Measurements from ENCODE around the gene SULT1C3. TPM values are rescaled to one million over a fixed set of nuclear protein-coding genes. Genes with fewer than 3 reads are reported as not detected.

Gene SULT1C3
- polyA plus RNA-seq, 1 experiment = not detected

DNA sequence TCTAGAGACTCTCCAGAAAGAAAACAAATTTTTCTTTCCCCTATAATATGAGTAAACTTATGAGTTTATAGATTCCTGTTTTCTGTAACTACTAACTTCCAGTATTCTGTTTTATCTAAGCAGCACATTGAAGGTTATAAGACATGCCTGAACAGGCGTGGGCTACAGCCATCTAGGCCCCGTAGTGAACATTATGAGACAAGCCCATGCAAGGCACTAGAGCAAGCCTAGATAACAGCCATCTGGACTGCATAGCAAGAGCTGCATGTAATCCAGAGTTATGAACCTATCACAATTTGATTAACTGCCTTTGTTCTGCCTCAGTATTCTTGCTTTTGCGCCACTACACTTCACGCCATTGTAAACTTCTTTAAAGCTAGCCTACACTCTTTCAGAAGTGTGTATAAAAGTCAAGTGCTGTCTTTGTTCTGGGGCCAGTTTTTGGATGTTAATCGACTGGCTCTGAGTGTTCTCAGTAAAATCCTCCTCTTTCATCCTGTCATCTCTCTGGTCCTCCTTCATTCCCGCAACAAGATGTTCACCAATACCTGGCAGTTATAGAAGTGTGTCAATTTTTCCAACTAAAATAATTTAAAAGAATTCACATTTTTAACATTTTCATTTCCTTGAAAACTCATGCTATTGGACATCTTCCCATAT, 3.0 kb upstream of the SULT1C3 start:
- Histone ChIP-seq H3K4me3 (ENCODE audit: low read depth, low read length) (no peak overlapping the region), H3K27me3 (ENCODE audit: control insufficient read depth, insufficient read depth, low read length) (no peaks in the 10 kb centered on the region), H3K27ac (ENCODE audit: low read depth, low read length) (no peak overlapping the region), H3K9me3 (ENCODE audit: control insufficient read depth, insufficient read depth, low read length) (no peaks in the 10 kb centered on the region)
- no peak for DNase-seq (ENCODE audit: low read depth, low spot score)
- ChIA-PET CTCF (no interaction called here), POLR2A (no interaction called here)
- TF ChIP-seq, protein P1, sequence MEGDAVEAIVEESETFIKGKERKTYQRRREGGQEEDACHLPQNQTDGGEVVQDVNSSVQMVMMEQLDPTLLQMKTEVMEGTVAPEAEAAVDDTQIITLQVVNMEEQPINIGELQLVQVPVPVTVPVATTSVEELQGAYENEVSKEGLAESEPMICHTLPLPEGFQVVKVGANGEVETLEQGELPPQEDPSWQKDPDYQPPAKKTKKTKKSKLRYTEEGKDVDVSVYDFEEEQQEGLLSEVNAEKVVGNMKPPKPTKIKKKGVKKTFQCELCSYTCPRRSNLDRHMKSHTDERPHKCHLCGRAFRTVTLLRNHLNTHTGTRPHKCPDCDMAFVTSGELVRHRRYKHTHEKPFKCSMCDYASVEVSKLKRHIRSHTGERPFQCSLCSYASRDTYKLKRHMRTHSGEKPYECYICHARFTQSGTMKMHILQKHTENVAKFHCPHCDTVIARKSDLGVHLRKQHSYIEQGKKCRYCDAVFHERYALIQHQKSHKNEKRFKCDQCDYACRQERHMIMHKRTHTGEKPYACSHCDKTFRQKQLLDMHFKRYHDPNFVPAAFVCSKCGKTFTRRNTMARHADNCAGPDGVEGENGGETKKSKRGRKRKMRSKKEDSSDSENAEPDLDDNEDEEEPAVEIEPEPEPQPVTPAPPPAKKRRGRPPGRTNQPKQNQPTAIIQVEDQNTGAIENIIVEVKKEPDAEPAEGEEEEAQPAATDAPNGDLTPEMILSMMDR (IDR thresholded peaks at IDR 0.05; ENCODE audit: low read depth, low read length) = no peak

DNA sequence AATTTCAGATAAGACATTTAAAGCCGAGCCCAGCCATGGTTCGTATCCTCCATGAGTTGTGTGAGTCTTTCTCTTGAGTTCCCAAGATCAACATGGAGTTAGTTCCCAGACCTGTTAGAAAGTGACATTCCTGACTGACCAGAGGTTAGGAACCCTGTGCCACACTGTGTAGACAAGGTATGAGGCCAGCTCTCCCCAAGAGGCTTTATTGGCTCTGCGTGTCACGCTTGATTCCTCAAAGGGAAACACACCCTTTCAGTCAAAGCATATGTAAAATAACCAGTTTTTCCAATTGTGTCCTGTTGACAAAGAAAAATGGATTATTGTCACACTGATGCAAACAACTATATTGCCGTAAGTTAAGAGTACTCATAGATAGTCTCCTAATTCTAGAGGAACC, 1.2 kb downstream of the SULT1C3 start:
- TF ChIP-seq, protein P1 (IDR thresholded peaks at IDR 0.05; ENCODE audit: low read depth, low read length) = no peak
- POLR2A ChIA-PET = no interaction called here
- Histone ChIP-seq H3K27me3 (ENCODE audit: control insufficient read depth, insufficient read depth, low read length) (no peaks in the 10 kb centered on the region), H3K27ac (ENCODE audit: low read depth, low read length) (no peak overlapping the region), H3K4me3 (ENCODE audit: low read depth, low read length) (no peak overlapping the region), H3K9me3 (ENCODE audit: control insufficient read depth, insufficient read depth, low read length) (no peaks in the 10 kb centered on the region)
- no peak for DNase-seq (ENCODE audit: low read depth, low spot score)
- CTCF ChIA-PET = no interaction called here

DNA sequence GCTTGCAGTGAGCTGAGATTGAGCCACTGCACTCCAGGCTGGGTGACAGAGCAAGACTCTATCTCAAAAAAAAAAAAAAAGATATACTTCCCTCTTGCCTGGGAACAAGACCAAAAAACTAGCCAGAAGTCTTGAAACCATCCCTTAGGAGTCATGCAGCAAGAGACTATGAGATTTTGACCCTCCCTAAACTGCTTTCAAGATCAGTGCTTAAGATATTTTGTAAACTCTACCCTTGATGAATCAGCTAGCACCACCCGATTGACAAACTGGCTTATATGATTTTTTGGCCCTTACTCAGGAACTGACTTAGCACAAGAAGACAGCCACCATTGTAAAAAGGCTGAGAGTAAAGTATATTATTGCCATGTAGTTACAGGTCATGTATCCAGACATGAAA, 3.8 kb downstream of the SULT1C3 start:
- no peak overlapping the region for H3K27ac ChIP-seq (ENCODE audit: low read depth, low read length)
- ChIA-PET POLR2A (no interaction called here), CTCF (no interaction called here)
- no peaks in the 10 kb centered on the region for H3K27me3 ChIP-seq (ENCODE audit: control insufficient read depth, insufficient read depth, low read length)
- no peak overlapping the region for H3K4me3 ChIP-seq (ENCODE audit: low read depth, low read length)
- TF ChIP-seq, protein P1 (IDR thresholded peaks at IDR 0.05; ENCODE audit: low read depth, low read length) = no peak
- H3K9me3 ChIP-seq (ENCODE audit: control insufficient read depth, insufficient read depth, low read length) = no peaks in the 10 kb centered on the region
- no peak for DNase-seq (ENCODE audit: low read depth, low spot score)

DNA sequence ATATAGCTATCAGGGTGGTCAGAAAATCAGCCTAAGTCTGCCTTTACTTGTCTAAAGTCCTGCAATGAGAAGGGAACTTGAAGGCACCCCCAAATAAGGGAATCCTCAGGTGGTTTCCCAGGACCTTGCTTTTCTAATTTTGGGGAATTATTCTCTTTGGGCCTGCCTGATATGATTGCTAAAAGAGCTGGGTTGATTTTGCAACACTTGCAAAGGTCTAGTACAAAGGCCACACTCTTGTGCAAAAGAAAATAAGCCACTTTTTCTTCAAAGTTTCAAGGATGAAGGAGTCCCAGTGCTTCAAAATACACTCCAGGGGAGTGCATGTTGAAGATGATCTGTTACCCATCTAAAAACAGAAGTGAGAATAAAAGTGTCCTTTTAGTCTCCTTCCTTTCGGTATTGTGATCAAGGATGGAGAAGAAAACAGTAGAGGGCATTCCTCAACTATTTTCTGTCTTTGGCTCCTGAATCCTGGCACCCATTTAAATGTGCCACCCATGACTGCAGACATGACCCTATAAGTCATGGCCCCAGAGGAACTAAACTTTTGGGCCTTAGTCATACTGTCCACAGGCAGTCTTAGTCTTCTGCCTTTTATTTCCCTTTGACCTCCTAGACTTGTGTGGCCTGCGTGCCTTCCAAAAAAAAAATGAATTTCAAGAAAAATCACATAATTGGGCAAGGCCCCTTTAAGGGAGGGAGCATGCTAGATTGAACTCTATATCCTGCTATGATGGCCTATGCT, 5.1 kb downstream of the SULT1C3 start:
- H3K27ac ChIP-seq (ENCODE audit: low read depth, low read length) = no peak overlapping the region
- H3K9me3 ChIP-seq (ENCODE audit: control insufficient read depth, insufficient read depth, low read length) = no peaks in the 10 kb centered on the region
- CTCF ChIA-PET = no interaction called here
- DNase-seq (ENCODE audit: low read depth, low spot score) = no peak
- POLR2A ChIA-PET = no interaction called here
- TF ChIP-seq, protein P1 (IDR thresholded peaks at IDR 0.05; ENCODE audit: low read depth, low read length) = no peak
- no peak overlapping the region for H3K4me3 ChIP-seq (ENCODE audit: low read depth, low read length)
- no peaks in the 10 kb centered on the region for H3K27me3 ChIP-seq (ENCODE audit: control insufficient read depth, insufficient read depth, low read length)

DNA sequence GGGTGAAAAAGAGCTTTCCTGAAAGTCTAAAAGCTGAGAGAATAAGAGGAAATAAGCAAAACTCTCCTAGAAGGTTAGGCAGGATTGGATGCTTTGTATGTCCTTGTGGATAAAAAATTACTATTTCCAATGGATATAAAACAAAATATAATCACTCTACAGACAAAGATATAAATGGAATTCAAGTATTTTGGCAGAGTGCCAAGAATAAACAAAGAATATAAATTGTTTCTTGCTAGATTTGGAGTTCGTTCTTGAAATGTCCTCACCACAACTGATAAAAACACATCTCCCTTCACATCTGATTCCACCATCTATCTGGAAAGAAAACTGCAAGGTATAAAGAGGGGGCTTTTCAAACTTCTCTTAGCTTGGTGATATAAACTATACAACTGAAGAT, 13.3 kb downstream of the SULT1C3 start:
- DNase-seq (ENCODE audit: low read depth, low spot score) = no peak
- Histone ChIP-seq H3K9me3 (ENCODE audit: control insufficient read depth, insufficient read depth, low read length) (no peaks in the 10 kb centered on the region), H3K4me3 (ENCODE audit: low read depth, low read length) (no peak overlapping the region), H3K27ac (ENCODE audit: low read depth, low read length) (no peak overlapping the region), H3K27me3 (ENCODE audit: control insufficient read depth, insufficient read depth, low read length) (no peaks in the 10 kb centered on the region)
- POLR2A ChIA-PET = no interaction called here
- TF ChIP-seq, protein P1 (IDR thresholded peaks at IDR 0.05; ENCODE audit: low read depth, low read length) = no peak
- CTCF ChIA-PET = no interaction called here

Measured in AG04450 (cell line).